ENCODE results near the gene TMEM161A.

Gene TMEM161A

DNA sequence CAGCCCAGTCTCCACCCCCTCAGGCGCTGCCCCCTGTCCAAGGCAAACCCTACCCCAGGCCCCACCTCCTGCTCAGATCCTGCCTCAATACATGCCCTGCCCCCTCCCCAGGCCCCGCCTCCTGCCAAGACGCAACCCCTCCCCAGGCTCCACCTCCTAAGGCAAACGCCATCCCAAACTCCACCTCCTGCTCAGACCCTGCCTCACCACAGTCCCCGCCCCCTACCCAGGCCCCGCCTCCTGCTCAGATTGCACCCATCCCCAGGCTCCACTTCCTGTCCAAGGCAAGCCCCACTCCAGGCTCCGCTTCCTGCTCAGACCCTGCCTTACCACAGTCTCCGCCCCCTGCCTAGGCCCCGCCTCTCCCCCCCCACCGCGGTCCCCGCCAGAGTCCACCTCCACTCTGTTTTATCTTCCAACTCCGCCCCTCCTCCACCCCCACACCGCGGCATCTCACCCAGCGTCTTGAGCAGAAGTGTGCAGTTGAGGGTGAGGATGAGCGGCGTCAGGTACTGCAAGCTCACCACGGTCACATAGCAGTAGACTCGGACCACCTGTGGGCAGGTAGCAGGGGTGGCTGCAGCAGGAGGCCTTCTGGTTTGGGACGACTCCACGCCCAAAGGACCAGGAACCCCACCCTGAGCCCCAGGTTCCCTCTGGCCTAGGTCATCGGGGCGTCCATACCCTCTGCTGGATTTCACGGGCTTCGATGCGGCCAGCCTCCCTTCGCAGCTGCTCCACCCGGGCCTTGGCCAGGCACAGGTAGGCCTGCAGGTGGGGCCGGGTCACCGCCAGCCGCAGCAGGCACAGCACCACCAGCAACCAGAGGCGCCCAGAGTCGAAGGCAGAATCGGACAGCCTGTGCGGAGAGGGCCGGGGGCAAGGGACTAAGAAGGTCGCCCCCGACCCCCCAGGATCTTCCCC, 17.7 kb downstream of the TMEM161A start:
- peak; percentile 82 for DNase-seq (ENCODE audit: low read depth)
- H3K4me3 ChIP-seq (replicated peaks; ENCODE audit: low read depth, low read length), result no peak overlapping the region
- TF ChIP-seq, protein P1, sequence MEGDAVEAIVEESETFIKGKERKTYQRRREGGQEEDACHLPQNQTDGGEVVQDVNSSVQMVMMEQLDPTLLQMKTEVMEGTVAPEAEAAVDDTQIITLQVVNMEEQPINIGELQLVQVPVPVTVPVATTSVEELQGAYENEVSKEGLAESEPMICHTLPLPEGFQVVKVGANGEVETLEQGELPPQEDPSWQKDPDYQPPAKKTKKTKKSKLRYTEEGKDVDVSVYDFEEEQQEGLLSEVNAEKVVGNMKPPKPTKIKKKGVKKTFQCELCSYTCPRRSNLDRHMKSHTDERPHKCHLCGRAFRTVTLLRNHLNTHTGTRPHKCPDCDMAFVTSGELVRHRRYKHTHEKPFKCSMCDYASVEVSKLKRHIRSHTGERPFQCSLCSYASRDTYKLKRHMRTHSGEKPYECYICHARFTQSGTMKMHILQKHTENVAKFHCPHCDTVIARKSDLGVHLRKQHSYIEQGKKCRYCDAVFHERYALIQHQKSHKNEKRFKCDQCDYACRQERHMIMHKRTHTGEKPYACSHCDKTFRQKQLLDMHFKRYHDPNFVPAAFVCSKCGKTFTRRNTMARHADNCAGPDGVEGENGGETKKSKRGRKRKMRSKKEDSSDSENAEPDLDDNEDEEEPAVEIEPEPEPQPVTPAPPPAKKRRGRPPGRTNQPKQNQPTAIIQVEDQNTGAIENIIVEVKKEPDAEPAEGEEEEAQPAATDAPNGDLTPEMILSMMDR (IDR thresholded peaks at IDR 0.05; ENCODE audit: low read length, missing control alignments), result no peak

DNA sequence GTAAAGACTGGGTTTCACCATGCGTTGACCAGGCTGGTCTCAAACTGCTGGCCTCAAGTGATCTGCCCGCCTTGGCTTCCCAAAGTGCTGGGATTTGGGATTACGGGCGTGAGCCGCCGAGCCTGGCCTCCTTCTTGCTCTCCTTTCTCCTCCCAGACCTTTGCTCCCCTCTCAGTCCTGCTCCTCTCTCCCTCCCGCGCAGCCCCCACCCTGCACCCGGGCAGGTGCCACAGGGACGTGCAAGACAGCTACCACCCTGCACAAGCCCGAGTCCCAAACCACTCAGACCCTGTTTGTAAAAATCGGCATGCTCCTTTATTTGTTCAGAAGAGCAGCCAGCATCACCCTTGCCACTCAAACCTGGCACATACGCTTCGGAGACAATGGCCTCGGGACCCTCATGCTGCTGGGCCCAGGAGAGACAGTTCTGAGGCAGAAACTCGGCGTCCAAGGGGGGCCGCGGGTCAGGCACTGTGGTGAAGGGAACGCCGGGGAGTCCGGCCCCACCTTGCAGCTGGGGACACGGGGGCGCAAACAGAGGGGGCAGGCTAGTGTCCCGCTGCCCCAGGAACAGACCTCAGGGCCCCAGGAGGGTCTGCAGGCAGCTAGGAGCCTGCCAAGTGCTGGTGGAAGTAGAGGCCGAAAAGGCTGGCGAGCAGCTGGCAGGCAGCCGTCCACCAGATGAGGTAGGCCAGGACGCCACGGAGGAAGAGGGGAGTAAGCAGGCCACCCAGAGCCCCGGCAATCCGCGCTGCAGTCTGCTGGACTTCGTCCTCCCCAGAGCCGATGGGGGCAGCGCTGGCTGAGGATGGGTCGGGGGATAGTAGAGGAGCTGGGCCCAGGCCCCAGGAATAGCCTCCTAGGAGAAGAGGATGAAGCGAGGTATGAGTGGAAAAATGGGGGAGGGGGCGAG, 18.7 kb downstream of the TMEM161A start:
- TF ChIP-seq, protein P1 (IDR thresholded peaks at IDR 0.05; ENCODE audit: low read length, missing control alignments), result no peak
- H3K4me3 ChIP-seq (replicated peaks; ENCODE audit: low read depth, low read length), result no peak overlapping the region
- DNase-seq (ENCODE audit: low read depth), result no peak

DNA sequence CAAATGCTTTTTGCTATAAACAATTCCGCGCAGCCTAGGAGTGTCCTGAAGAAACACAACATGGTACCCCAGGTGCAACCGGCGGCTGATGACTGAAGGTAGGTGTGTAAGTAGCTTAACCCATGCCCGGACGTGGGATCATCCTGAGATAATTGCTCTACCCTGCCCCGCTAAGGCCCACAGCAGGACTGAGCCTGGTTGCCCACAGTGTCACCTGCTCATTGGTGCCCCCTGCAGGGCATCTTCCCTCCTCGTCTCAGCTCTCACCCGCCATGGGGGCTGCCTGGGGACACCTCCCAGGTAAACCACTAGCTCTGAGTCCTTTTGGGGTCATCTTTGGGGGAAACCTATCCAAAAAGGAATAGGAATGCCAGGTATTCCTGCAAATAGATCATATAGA, 22.3 kb downstream of the TMEM161A start:
- DNase-seq (ENCODE audit: low read depth), result peak; percentile 25
- TF ChIP-seq, protein P1 (IDR thresholded peaks at IDR 0.05; ENCODE audit: low read length, missing control alignments), result peak; percentile 56

DNA sequence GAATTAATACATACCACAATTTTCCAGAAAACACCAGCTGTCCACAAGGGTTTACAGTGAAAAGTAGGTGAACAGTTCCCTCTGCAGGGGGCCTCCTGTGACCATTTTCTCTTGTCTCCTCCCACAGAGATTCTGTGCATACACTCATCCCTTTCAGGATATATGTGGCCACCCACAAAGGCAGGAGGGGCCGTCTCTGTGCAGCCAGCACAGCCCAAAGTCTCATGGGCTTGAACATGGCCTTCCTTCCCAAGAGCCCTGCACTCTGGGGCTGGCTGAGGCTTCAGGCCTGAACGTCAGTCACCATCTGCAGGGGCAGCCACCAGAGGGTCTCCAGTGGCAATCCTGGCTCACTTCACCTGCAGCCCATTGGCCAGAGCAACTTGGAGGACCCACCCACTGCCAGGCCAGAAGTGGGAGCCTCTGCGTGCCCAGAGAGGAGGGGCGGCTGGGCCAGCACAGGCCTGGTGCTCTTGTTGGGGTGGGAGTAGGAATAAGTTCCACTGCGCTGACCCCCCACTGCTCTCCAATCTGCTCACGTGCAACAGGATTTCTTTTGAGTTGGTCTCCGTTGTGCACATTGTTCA, 25.1 kb downstream of the TMEM161A start:
- TF ChIP-seq, protein P1 (IDR thresholded peaks at IDR 0.05; ENCODE audit: low read length, missing control alignments), result no peak
- H3K4me3 ChIP-seq (replicated peaks; ENCODE audit: low read depth, low read length), result no peak overlapping the region
- DNase-seq (ENCODE audit: low read depth), result peak; percentile 40

More for the DNA sequence above, 22.3 kb downstream of the TMEM161A start:
- no peak overlapping the region for H3K4me3 ChIP-seq (replicated peaks; ENCODE audit: low read depth, low read length)

DNA sequence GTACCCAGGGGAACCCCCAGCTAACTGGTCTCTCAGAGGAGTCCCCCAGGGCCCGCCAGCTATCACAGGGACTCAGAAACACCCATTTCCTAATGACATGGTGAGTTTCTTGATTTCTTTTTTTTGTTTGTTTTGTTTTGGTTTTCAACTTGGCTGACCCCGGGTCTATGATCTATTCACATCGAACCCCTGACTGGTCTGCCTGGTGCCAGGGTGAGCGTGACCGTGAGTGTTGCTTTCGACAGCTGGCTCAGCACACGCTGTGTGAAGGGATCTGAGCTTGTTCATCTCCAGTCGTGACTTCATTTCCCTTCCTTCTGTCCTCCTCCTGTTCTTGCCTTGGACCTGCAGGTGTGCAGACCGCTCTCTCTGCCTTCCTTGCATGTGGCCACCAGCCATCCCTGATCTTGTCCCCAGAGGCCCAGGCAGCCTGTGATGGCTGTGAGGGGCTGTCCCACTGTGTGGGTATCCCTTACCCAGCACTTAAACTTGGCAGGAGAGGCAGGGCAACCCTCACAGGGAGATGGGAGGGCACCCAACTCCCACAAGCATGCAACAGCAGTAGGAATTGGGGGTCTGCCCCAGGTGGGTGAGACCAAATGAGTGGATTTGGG, 26.2 kb downstream of the TMEM161A start:
- no peak for DNase-seq (ENCODE audit: low read depth)
- no peak overlapping the region for H3K4me3 ChIP-seq (replicated peaks; ENCODE audit: low read depth, low read length)
- TF ChIP-seq, protein P1 (IDR thresholded peaks at IDR 0.05; ENCODE audit: low read length, missing control alignments), result no peak

DNA sequence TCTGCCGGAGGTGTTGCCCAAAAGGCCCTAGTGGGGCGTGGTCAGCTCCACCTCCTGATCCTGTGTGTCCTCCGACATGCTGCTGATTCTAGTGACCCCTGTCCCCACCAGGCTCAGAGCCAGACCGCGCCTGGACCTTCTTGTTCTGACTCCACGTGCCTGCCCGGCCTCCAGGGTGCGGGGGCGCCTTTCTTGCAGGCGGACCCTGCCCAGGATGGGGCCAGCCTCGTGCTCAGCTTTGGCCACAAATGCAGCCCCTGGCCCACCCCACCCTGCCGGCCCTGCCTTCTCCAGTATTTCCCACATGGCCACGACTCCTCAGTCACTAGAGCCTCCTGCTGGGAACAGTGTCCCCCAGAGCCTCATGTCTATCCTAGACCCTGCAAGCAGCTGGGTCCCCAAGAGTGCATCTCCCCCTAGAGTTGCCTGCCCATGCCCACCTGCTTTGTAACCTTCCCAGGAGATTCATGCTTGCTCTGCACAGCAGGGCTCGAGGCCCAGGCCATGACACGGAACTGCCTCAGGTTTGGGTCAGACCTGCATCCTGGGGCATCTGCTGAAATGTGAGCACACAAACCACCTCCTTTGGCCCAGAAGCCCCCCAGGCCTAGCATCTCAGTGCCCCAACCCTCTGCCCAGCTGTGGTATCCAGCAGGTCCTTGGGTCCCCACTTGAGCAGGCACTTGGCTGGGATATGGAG, 27.0 kb downstream of the TMEM161A start:
- TF ChIP-seq, protein P1 (IDR thresholded peaks at IDR 0.05; ENCODE audit: low read length, missing control alignments), result no peak
- DNase-seq (ENCODE audit: low read depth), result no peak
- no peak overlapping the region for H3K4me3 ChIP-seq (replicated peaks; ENCODE audit: low read depth, low read length)

Measured in fibroblast of pulmonary artery (primary cell).